ENCODE results near the gene PCF11. TPM values are rescaled to one million over a fixed set of nuclear protein-coding genes. Genes with fewer than 3 reads are reported as not detected.
"Not testable (repeated sequence)": the region's sequence is repeated elsewhere in the genome, so short reads cannot be mapped to it uniquely, and the experiment has no call there.

The PCF11 gene
- total RNA-seq, 4 donors from 2014 or later = 77.2 to 168 (median 112) TPM

- H3K27ac ChIP-seq = no peak overlapping the region
- H3K4me1 ChIP-seq = no peaks in the 10 kb centered on the region
- 80 to 85% methylated on average over 4 of the region's 4 CpGs for WGBS, 2 donors
- H3K36me3 ChIP-seq = no peaks in the 10 kb centered on the region
- H3K4me3 ChIP-seq (replicated peaks in 1 of 3) = no peak overlapping the region
- DNase-seq = no peak
- no peaks in the 10 kb centered on the region for H3K27me3 ChIP-seq
- intact Hi-C loops (cut with DNase I) = no loop called here
- TF ChIP-seq CTCF (IDR thresholded peaks at IDR 0.05) (no peak), POLR2A (IDR thresholded peaks at IDR 0.05) (no peak)
- no peaks in the 10 kb centered on the region for H3K9me3 ChIP-seq
These were observed 32.1 kb upstream of the PCF11 start for GRCh38 chr11:83124636-83125424.

- DNase-seq = no peak
- 88% methylated on average over 5 of the region's 5 CpGs for WGBS, 2 donors
- TF ChIP-seq CTCF (IDR thresholded peaks at IDR 0.05) (no peak), POLR2A (IDR thresholded peaks at IDR 0.05) (no peak)
These were observed 31.4 kb upstream of the PCF11 start for GRCh38 chr11:83125577-83125976.

GRCh38 chr11:83127310-83127637 lies 29.7 kb upstream of the PCF11 start:
- H3K36me3 ChIP-seq = no peaks in the 10 kb centered on the region
- H3K9me3 ChIP-seq = no peaks in the 10 kb centered on the region
- no peak for DNase-seq
- H3K4me1 ChIP-seq = no peaks in the 10 kb centered on the region
- no peaks in the 10 kb centered on the region for H3K27me3 ChIP-seq
- no peak overlapping the region for H3K4me3 ChIP-seq (replicated peaks in 1 of 3)
- intact Hi-C loops (cut with DNase I) = no loop called here
- no peak overlapping the region for H3K27ac ChIP-seq
- TF ChIP-seq CTCF (IDR thresholded peaks at IDR 0.05) (no peak), POLR2A (IDR thresholded peaks at IDR 0.05) (no peak)
- WGBS, 2 donors = 91 to 93% methylated on average over 5 of the region's 5 CpGs

More at GRCh38 chr11:83125577-83125976, 31.4 kb upstream of the PCF11 start:
- Histone ChIP-seq H3K9me3 (no peaks in the 10 kb centered on the region), H3K36me3 (no peaks in the 10 kb centered on the region), H3K4me1 (no peaks in the 10 kb centered on the region), H3K27ac (no peak overlapping the region), H3K4me3 (replicated peaks in 1 of 3) (no peak overlapping the region), H3K27me3 (no peaks in the 10 kb centered on the region)
- intact Hi-C loops (cut with DNase I) = no loop called here

- Histone ChIP-seq H3K27ac (no peak overlapping the region), H3K4me3 (replicated peaks in 1 of 3) (no peak overlapping the region), H3K36me3 (no peaks in the 10 kb centered on the region), H3K9me3 (no peaks in the 10 kb centered on the region), H3K27me3 (no peaks in the 10 kb centered on the region), H3K4me1 (no peaks in the 10 kb centered on the region)
- no peak for DNase-seq
- intact Hi-C loops (cut with DNase I) = no loop called here
- TF ChIP-seq CTCF (IDR thresholded peaks at IDR 0.05) (no peak), POLR2A (IDR thresholded peaks at IDR 0.05) (no peak)
- 83 to 86% methylated on average over 4 of the region's 4 CpGs for WGBS, 2 donors
These were observed 24.7 kb upstream of the PCF11 start for GRCh38 chr11:83132191-83132590.

GRCh38 chr11:83133266-83133665 lies 23.7 kb upstream of the PCF11 start:
- DNase-seq; H3K4me1 ChIP-seq; H3K36me3 ChIP-seq; H3K27ac ChIP-seq; H3K27me3 ChIP-seq; intact Hi-C loops (cut with DNase I); H3K9me3 ChIP-seq; H3K4me3 ChIP-seq (replicated peaks in 1 of 3): not testable (repeated sequence)
- WGBS, 2 donors = 92% methylated on average over 4 of the region's 29 CpGs; no CpG with 5 or more reads in 1 of the 2 donors

Data from thyroid gland (tissue), 4 donors.